DND-41 (cell line): Measurements from ENCODE around the gene HPCAL1.
"Not testable (repeated sequence)": the region's sequence is repeated elsewhere in the genome, so short reads cannot be mapped to it uniquely, and the experiment has no call there.

Experiments
- ATAC-seq: fragments of 200-7000 bp; cut with Tn5 transposase; 3 replicates; pipeline ENCODE4 v1.9.1; 2021; ENCODE audit warnings: low read depth; ENCODE audit not compliant: insufficient read depth
- DNase-seq: peaks from one replicate; pipeline ENCODE4 v3.0.0-alpha.2; 2020
- H2AFZ ChIP-seq: 2 replicates; pipeline ENCODE4 v1.6.0; 2012; ENCODE audit warnings: low read depth, low read length
- H3K27ac ChIP-seq: 2 replicates; pipeline ENCODE4 v1.5.1; 2012; ENCODE audit warnings: low read length, inconsistent platforms
- H3K27me3 ChIP-seq: fragments of 200-600 bp; sonication (generic); 2 replicates; pipeline ENCODE4 v1.6.0; 2012; ENCODE audit warnings: low read length, mild to moderate bottlenecking, inconsistent platforms; ENCODE audit not compliant: insufficient read depth, poor library complexity
- H3K36me3 ChIP-seq: 2 replicates; pipeline ENCODE4 v1.5.1; 2012; ENCODE audit warnings: low read length, inconsistent platforms; ENCODE audit not compliant: insufficient read depth
- H3K4me1 ChIP-seq: 2 replicates; pipeline ENCODE4 v1.5.1; 2012; ENCODE audit warnings: mild to moderate bottlenecking, low read length; ENCODE audit not compliant: insufficient read depth
- H3K4me2 ChIP-seq: 2 replicates; pipeline ENCODE4 v1.6.0; 2012; ENCODE audit warnings: mild to moderate bottlenecking, moderate library complexity, low read length, inconsistent platforms; ENCODE audit not compliant: insufficient read depth
- H3K4me3 ChIP-seq, 2 experiments: fragments of 200-600 bp in 1 of 2; shearing (Covaris generic) in 1 of 2; 2 replicates each; pipeline ENCODE4 v1.5.1; 2012 to 2016; ENCODE audit warnings: inconsistent platforms in 2 of 2, low read length in 2 of 2, mild to moderate bottlenecking in 2 of 2, low read depth in 1 of 2, moderate library complexity in 1 of 2
- H3K79me2 ChIP-seq: 2 replicates; pipeline ENCODE4 v1.6.0; 2012; ENCODE audit warnings: low read length, inconsistent platforms; ENCODE audit not compliant: insufficient read depth
- H3K9ac ChIP-seq: 2 replicates; pipeline ENCODE4 v1.6.0; 2012; ENCODE audit warnings: low read depth, mild to moderate bottlenecking, inconsistent platforms, low read length, moderate library complexity
- H3K9me3 ChIP-seq: 2 replicates; pipeline ENCODE4 v1.5.1; 2012; ENCODE audit warnings: low read length, moderate library complexity, mild to moderate bottlenecking, inconsistent platforms; ENCODE audit not compliant: insufficient read depth, severe bottlenecking
- H4K20me1 ChIP-seq: 2 replicates; pipeline ENCODE4 v1.6.0; 2012; ENCODE audit warnings: low read length; ENCODE audit not compliant: insufficient read depth
- EZH2 ChIP-seq: IDR thresholded peaks from 3 replicates; pipeline ENCODE4 v1.6.1; 2012; ENCODE audit warnings: borderline replicate concordance, low read depth, mild to moderate bottlenecking, moderate library complexity, low read length, inconsistent platforms; ENCODE audit not compliant: severe bottlenecking
- TF ChIP-seq, protein P1 (sequence below): IDR thresholded peaks from 2 replicates; pipeline ENCODE4 v1.5.1; 2012; ENCODE audit warnings: borderline replicate concordance, low read length, moderate library complexity, mild to moderate bottlenecking; ENCODE audit not compliant: poor library complexity, severe bottlenecking; ENCODE audit errors: extremely low read depth

The HPCAL1 gene

DNA sequence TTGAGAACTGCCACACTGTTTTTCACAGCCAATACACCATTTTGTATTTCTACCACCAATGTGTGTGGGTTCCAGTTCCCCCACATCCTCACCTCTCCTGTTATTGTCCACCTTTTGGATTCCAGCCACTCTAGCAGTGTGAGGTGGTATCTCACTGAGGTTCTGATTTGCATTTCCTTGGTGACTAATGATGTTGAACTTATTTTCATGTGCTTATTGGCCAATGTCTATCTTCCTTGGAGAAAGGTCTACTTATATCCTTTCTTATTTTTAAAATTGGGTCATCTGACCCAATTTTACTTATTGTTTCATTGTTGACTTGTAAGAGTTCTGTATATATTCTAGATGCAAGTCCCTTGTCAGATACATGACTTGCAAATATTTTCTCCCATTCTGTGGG lies 9.1 kb upstream of the HPCAL1 start:
- Histone ChIP-seq H3K9me3 (peaks cover 10% of the 10 kb centered on the region), H3K4me2 (no peak overlapping the region), H2AFZ (no peak overlapping the region), H3K27ac (no peak overlapping the region), H3K36me3 (no peaks in the 10 kb centered on the region), H3K4me3 (no peak overlapping the region), H3K9ac (no peak overlapping the region), H3K4me1 (peaks cover 5% of the 10 kb centered on the region; the same call in 1 of the 2 replicates), H4K20me1 (no peaks in the 10 kb centered on the region), H3K79me2 (no peaks in the 10 kb centered on the region), H3K27me3 (no peaks in the 10 kb centered on the region)
- no peak for DNase-seq
- no peak for ATAC-seq
- TF ChIP-seq EZH2, result no peak
- TF ChIP-seq, protein P1, sequence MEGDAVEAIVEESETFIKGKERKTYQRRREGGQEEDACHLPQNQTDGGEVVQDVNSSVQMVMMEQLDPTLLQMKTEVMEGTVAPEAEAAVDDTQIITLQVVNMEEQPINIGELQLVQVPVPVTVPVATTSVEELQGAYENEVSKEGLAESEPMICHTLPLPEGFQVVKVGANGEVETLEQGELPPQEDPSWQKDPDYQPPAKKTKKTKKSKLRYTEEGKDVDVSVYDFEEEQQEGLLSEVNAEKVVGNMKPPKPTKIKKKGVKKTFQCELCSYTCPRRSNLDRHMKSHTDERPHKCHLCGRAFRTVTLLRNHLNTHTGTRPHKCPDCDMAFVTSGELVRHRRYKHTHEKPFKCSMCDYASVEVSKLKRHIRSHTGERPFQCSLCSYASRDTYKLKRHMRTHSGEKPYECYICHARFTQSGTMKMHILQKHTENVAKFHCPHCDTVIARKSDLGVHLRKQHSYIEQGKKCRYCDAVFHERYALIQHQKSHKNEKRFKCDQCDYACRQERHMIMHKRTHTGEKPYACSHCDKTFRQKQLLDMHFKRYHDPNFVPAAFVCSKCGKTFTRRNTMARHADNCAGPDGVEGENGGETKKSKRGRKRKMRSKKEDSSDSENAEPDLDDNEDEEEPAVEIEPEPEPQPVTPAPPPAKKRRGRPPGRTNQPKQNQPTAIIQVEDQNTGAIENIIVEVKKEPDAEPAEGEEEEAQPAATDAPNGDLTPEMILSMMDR, result no peak

DNA sequence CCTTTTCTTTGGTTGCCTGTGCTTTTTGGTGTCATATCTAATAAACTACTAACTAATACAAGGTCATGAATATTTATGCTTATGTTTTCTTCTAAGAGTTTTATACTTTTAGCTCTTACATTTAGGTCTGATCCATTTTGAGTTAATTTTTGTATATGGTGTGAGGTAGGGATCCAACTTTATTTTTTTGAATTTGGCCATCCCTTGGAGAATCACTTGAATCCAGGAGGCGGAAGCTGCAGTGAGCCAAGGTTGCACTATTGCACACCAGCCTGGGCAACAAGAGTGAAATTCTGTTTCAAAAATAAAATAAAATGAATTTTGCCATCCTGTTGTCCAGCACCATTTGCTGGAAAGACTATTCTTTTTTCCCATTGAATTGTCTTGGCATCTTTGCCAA lies 8.6 kb upstream of the HPCAL1 start:
- DNase-seq, result no peak
- no peak for TF ChIP-seq EZH2
- TF ChIP-seq, protein P1, result no peak
- H4K20me1 ChIP-seq, result no peaks in the 10 kb centered on the region
- H3K4me1 ChIP-seq, result peaks cover 5% of the 10 kb centered on the region; the same call in 1 of the 2 replicates
- H3K27ac ChIP-seq, result no peak overlapping the region
- no peaks in the 10 kb centered on the region for H3K27me3 ChIP-seq
- no peak overlapping the region for H3K4me2 ChIP-seq
- H3K79me2 ChIP-seq, result no peaks in the 10 kb centered on the region
- no peak overlapping the region for H3K4me3 ChIP-seq
- no peak overlapping the region for H2AFZ ChIP-seq
- peaks cover 10% of the 10 kb centered on the region for H3K9me3 ChIP-seq
- ATAC-seq, result no peak
- H3K36me3 ChIP-seq, result no peaks in the 10 kb centered on the region
- no peak overlapping the region for H3K9ac ChIP-seq

DNA sequence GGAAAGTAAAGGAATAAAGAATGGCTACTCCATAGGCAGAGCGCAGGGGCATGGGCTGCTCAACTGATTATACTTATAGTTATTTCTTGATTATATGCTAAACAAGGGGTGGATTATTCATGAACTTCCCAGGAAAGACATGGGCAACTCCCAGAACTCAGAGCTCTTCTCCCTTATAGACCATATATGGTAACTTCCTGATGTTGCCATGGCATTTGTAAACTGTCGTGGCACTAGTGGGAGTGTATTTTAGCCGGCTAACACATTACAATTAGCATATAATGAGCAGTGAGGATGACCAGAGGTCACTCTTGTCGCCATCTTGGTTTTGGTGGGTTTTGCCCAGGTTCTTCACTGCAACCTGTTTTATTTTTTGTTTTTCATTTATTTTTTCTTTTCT lies 7.1 kb upstream of the HPCAL1 start:
- not testable (repeated sequence) for H3K27ac ChIP-seq, H3K4me3 ChIP-seq, H3K9me3 ChIP-seq, H3K4me1 ChIP-seq, H3K4me2 ChIP-seq, ATAC-seq, H3K79me2 ChIP-seq, H3K36me3 ChIP-seq, H4K20me1 ChIP-seq, H3K27me3 ChIP-seq, H3K9ac ChIP-seq, DNase-seq, H2AFZ ChIP-seq

DNA sequence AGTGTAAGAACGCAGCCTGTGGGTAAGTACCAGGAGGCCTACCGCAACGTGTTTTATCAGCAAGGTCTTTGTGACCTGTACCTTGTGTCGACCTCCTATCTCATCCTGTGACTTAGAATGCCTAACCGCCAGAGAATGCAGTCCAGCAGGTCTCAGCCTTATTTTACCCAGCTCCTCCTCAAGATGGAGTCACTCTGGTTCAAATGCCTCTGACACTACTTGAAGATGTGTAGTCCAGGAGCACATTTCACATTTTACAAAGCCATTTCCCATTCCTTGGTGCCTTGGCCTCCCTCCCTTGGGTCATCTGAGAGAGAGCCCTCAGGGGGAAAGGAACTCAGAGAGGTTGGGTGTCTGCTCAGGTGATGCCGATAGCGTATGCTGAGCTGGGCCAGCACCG lies 6.6 kb upstream of the HPCAL1 start:
- Histone ChIP-seq H3K27me3 (no peaks in the 10 kb centered on the region), H2AFZ (no peak overlapping the region), H3K9me3 (peaks cover 10% of the 10 kb centered on the region), H3K9ac (no peak overlapping the region), H3K4me1 (peaks cover 5% of the 10 kb centered on the region; the same call in 1 of the 2 replicates), H3K27ac (no peak overlapping the region), H3K36me3 (no peaks in the 10 kb centered on the region), H3K4me2 (no peak overlapping the region), H4K20me1 (no peaks in the 10 kb centered on the region), H3K79me2 (no peaks in the 10 kb centered on the region), H3K4me3 (no peak overlapping the region)
- ATAC-seq (no peak), DNase-seq (no peak)
- no peak for TF ChIP-seq EZH2
- TF ChIP-seq, protein P1, result no peak
